Measurements from ENCODE around the gene CYB561.
A peak's percentile ranks its signal among the peaks of the same experiment; 100 is the strongest.

CYB561 gene

GRCh38 chr17:63412234-63412633 is 33.9 kb downstream of the CYB561 start:
- no peak for DNase-seq (ENCODE audit: low read depth in 2 of 2)

- no peak for DNase-seq (ENCODE audit: low read depth in 2 of 2)
Observed at GRCh38 chr17:63407741-63408330, 38.3 kb downstream of the CYB561 start.

GRCh38 chr17:63406689-63407330 is 39.3 kb downstream of the CYB561 start:
- DNase-seq (ENCODE audit: low read depth in 2 of 2): peak; percentile 62 to 64

- peak in 1 of 2 experiments; percentile 56 for DNase-seq (ENCODE audit: low read depth in 2 of 2)
Observed at GRCh38 chr17:63405741-63406261, 40.3 kb downstream of the CYB561 start.

- DNase-seq (ENCODE audit: low read depth in 2 of 2): no peak
Observed at GRCh38 chr17:63405020-63405419, 41.1 kb downstream of the CYB561 start.

DNA sequence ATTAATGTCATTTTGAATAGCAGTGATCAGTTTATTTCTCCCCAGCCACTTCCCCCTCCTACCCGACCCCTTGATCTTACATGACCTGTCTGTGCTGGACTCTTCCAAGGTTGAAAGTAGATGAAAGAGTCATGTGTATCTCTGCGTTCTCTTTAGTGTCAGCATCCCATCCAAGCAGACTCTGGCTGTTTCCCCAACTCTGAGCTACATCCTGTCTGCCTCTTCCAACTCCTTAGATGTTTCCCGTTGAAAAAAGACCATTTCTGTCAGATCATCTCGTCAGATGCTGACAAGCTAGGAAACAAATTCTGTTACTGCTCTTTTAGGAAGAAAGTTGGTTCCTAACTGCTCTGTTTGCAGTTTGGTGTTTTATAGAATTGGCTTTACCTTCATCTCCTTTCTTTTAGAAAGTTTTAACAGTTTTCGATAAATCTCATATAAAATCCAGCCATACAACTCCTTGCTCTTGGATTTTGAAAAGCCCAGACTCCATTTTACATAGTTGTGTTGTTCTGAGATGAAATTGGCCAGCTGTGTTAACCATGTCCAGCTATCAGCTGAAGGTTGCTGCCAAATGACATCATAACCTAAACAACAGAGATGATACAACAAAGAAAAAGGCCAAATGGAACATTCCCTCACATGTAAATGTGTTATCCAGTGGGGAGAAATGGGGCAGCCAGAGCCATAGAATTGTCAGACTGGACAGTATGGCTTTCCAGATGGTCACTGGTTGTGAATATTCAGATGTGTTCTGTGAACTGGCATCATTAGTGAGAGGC is 43.5 kb downstream of the CYB561 start:
- DNase-seq (ENCODE audit: low read depth in 2 of 2): no peak

DNA sequence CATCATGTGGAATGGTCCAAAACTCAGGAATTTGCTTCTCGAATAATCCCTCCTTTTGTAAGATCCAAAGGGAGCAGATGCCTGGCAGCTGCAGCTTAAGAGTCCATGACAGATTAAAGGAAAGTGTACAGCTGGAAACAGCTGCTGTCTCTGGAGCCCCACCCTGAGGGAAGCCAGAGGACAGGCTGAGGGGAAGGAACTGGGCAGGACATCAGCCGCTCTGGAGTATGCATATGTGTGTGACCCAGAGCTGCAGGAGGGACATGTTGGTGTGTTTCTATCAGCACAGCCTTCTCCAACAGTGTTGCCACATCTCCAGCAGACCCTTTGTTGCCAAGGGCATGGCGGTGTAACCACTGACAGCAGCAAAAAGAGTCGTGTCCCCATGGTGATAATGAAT is 46.2 kb downstream of the CYB561 start:
- DNase-seq (ENCODE audit: low read depth in 2 of 2): no peak

DNA sequence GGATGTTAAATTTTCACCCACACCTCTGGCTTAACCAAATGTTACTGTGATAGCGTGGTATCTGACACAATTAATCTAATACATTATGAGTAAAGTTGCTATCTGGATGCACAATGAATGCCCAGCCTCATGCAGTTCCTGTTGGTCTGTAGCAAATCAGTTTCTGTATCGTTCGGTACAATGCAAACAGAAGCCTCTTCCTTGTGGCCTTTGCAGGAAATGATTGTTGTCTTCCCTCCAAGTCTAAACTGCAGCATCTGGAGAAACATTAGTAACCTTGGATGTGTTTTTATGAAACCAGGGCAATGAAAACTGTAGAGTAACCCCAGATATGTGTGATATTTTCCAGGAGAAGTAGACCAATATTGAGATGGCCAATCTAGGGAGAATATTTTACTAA is 46.8 kb downstream of the CYB561 start:
- peak in 1 of 2 experiments; percentile 36 for DNase-seq (ENCODE audit: low read depth in 2 of 2)

- no peak for DNase-seq (ENCODE audit: low read depth in 2 of 2)
Observed at GRCh38 chr17:63398680-63399079, 47.4 kb downstream of the CYB561 start.

DNA sequence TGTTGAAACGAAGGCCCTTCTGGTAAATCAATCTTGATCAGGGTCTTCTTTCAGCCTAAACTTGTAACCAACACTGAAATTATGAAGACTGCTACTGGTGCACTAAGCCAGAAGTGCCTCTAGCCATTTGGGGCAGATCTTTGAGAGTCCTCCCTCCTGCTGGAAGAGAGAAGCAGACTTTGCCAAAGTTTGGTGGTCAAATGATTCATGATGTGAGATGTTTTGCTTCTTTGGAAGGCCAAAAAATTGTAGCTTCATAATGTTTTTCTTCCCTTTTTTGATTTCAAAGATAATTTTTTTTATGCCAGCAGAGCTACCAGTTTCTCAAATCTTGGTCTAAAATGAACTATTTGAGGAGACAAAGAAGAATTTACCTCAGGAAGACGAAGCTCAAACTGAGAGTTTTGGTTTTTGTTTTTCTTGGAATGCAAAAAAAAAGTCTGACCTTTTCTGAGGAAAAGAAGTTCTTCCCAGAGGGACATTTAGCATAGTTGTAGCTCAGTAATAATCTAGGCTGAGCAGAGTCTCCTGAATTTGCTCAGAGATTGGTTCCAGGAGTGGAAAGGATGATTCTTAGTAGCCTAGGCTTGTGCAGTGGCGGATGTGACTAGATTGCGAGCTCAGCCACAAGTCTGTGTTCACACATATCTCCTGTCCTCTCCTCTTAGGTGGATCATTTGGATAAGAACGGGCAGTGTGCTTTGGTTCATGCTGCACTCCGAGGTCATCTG is 50.9 kb downstream of the CYB561 start:
- peak; percentile 66 to 68 for DNase-seq (ENCODE audit: low read depth in 2 of 2)

- DNase-seq (ENCODE audit: low read depth in 2 of 2): no peak
Observed at GRCh38 chr17:63390090-63390489, 56.0 kb downstream of the CYB561 start.

- DNase-seq (ENCODE audit: low read depth in 2 of 2): no peak
Observed at GRCh38 chr17:63387656-63388340, 58.3 kb downstream of the CYB561 start.

GRCh38 chr17:63382826-63383225 is 63.3 kb downstream of the CYB561 start:
- no peak for DNase-seq (ENCODE audit: low read depth in 2 of 2)

Data from fibroblast of skin of left biceps (primary cell).